Activated T-helper 9 cell treated with anti-CD3 and anti-CD28 coated beads, Interleukin-2, amount 50 U/mL, for 16 hours (primary cell): ENCODE results near the gene PLA2G12A.
"Not testable (repeated sequence)": the region's sequence is repeated elsewhere in the genome, so short reads cannot be mapped to it uniquely, and the experiment has no call there.

Experiments used
- DNase-seq: peaks from one replicate; pipeline ENCODE4 v3.0.0-alpha.2; 2020; ENCODE audit warnings: low read depth

PLA2G12A gene

DNA sequence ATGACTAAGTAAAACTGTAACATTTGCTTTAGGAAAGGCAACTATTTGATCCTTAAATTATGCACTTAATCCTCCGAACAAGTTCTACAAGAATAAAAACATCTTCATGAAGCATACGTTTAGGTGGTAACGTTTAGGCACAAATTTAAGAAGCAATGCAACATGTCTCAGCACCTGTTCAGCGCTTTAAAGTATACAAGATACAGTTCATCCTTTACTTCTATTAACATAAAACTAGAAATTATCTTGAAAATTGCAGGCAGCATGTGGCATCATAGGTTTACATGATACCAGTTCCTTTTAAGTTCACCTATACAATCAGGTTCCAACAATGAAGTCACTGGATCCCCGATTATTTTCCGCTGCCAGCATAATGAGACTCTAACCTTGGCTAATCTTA lies 1.5 kb downstream of the PLA2G12A start:
- no peak for DNase-seq

DNA sequence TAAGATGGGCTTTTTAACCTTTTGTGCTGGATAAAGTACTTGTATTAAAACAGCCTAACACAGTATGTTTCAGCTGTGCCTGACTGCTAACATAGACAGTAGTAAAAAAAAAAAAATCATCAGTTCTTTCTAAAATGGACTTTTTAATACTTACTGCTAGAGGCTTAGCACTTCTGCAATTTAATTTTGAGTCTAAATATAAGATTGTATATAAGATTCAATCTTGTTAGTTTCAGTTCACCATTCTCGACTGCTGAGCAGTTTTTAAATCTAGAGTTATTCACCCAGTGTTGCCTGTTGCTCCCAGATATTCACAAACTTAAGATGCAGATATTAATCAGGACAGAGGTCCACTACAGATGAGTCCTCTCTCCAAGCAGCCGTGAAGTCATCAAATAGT lies 6.8 kb downstream of the PLA2G12A start:
- no peak for DNase-seq

DNA sequence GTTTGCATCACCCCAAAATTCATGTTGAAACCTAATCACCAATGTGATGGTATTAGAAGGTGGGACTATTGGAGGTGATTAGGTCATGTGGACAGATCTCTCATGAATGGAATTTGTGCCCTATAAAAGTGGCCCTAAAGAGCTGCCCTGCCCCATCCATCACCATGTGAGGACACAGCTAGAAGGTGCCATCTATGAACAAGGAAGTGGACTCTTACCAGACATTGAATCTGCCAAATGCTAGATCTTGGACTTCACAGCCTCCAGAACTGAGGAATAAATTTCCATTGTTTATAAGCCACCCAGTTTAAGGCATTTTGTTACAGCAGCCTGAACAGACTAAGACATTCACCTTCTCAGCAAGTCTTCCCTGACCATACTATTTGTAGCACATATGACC lies 7.5 kb downstream of the PLA2G12A start:
- no peak for DNase-seq

GRCh38 chr4:109721033-109721432 lies 8.8 kb downstream of the PLA2G12A start:
- DNase-seq, result no peak

- DNase-seq, result no peak
These were observed 10.3 kb downstream of the PLA2G12A start for GRCh38 chr4:109719604-109720003.

DNA sequence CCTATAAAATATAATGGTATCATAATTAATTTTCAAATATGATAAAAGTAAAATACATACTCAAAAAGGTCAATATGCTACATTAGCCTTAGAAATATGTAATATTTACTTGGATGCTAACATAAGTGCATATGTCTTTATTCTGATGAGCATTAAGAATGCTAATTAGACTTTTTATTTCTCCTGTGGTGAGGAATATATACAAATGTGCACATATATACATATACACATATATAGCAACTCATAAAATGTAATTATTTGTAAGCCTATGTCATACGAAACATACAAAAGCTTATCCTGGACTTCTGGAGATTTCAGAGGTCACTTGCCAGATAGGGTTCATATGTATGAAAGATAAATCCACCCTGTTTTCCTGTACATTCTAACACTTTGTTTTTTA lies 11.1 kb downstream of the PLA2G12A start:
- no peak for DNase-seq

- no peak for DNase-seq
These were observed 16.4 kb downstream of the PLA2G12A start for GRCh38 chr4:109713500-109713899.

GRCh38 chr4:109708990-109709389 lies 20.9 kb downstream of the PLA2G12A start:
- no peak for DNase-seq

DNA sequence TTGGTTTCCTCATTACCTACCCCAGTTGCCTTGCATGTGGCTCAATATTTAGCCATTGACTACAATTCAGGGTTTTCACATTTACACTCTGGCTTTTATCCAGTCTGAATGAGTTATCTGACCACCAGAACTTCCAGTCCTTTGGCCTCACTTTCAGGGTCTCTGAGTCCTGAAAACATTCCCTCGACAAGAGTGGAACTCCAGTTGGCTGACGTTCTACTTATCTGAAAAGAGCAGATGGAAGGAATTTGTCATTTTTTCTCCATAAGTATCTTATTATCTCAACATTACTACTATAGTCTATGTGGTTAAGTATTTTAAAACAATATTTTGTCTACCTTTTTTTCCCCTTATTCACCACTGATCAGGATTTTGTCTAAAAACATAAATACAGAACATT lies 21.4 kb downstream of the PLA2G12A start:
- no peak for DNase-seq

- no peak for DNase-seq
These were observed 26.1 kb downstream of the PLA2G12A start for GRCh38 chr4:109703664-109704361.

- peak; percentile 61 for DNase-seq
These were observed 26.8 kb downstream of the PLA2G12A start, which contains the start of gene CASP6 for GRCh38 chr4:109702950-109703663. Gene CASP6, minus strand, starts transcription at chr4:109703445. Its CDS starts 50 bp downstream, at chr4:109703395.

DNA sequence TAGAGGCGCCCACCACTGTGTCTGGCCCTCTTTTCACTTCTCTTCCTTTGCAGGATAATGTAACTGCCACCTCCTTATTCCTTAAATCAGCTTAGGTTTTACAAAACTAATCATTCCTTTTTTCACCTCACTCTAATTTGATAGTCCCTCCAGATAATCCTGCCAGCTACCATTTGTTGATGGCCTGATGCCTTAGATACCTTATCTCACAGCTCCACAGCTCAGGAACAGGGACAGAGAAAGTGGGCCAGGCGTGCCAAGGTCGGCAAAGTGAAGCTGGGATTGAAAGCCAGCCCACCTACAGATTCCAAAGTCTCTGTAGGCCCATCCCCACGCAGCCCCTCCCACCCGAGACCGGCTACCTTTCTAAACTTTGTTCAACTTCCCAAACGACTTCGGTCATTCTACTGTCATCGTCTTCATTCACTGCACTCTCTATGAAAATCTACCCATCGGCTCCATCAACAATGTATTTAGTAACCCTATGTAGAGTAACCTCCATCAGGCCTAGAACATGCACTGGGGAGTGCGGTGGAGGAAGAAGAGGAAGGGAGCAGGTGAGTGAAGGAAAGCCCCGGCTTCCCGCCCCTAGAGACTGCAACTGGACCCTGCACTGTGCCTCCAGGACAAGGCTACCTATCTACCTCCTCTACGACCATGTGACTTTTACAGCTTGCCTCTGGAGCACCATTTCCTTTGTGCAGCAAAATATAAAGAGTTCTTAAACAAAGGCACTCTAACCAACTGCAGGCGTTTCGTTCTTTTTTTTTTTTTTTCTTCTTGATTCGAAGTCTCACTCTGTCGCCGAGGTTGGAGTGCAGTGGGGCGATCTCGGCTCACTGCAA lies 28.1 kb downstream of the PLA2G12A start:
- no peak for DNase-seq

DNA sequence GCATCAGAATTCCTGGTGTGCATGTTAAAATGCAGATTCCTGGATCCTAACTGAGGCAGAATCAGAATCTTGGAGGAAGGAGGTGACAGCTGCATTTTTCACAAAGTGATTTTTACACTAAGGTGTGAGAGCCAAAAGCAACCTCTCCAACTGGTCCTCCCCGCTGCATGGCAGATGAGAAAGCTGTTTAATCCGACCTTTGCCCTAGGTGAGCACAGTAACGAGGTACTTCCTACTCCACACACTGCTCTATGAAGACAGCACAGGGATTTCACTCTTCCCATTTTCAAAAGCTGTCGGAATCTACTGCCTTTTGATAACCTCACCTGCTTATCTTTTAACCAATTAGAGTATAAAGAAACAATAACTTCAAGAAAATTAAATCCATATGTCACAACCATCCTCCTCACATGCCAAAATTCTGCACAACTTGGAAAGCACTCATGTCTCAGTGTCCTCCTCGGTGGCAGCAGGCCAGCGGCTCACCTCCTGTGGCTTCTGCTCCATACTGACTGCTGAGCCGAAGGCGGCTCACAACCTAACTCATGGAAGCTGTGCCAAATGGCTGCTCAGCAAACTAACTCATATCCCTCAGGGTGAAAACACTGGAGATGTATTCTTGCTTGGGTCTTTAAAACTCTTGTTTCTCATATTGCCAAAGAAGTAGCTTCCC lies 30.2 kb downstream of the PLA2G12A start:
- no peak for DNase-seq

DNA sequence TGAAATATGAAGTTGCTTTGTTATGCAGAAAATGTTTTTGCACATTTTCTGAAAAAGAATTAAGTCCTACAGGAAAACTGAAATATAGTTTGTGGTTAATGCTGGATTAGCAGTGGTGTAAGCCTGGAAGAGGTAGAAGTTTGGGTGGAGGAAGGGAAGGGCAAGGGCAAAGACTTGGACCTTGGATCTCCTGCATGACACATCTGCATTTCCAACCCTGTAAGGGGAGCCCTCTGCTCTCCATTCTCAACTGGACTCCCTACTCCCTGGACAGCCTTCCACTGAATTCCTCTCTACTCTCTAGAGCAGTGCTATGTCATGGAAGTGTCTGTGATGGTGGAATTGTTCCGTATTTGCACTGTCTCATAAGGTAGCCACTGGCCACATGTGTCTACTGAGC lies 31.2 kb downstream of the PLA2G12A start:
- no peak for DNase-seq

DNA sequence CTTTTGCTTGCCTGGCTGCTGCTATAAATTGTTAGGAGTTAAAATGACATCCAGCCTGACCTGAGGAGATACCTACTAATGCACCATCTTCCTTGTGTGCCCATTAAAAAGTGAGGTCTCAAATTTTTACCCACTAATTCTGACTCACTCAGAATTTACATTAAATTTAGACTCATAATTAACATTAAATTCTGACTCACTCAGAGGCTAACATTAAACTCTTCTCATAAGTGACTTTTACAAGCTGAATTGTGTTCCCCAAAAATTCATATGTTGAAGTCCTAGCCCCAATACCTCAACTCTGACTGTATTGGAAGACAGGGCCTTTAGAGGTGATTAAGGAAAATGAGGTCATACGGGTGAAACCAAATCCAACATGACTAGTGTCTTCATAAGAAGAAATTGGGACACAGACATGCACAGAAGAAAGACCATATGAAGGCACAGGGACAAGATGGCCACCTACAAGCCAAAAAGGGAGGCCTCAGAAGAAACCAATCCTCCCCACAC lies 38.4 kb downstream of the PLA2G12A start:
- no peak for DNase-seq

GRCh38 chr4:109690690-109691410 lies 39.0 kb downstream of the PLA2G12A start:
- no peak for DNase-seq

DNA sequence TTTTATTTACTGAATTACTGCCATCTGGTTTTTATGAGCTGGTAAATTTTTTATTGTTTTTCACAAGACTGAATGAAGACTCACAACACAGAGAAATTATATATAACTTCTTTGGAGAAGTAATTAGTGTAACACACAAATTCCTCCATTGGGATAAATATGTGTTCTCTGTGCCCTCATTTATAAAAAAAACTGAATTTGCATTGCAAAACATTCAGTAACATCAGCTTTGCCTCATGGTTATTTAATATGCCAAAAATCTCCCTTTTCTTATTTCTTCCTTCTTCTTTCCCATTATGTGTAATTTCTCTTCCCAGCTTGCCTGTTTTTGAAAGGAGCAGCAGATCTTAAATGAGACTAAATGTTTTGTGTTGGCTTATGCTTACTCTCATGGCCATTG lies 45.1 kb downstream of the PLA2G12A start:
- DNase-seq, result no peak

GRCh38 chr4:109683621-109684253 lies 46.1 kb downstream of the PLA2G12A start:
- no peak for DNase-seq

GRCh38 chr4:109682875-109683274 lies 47.0 kb downstream of the PLA2G12A start:
- DNase-seq, result no peak

DNA sequence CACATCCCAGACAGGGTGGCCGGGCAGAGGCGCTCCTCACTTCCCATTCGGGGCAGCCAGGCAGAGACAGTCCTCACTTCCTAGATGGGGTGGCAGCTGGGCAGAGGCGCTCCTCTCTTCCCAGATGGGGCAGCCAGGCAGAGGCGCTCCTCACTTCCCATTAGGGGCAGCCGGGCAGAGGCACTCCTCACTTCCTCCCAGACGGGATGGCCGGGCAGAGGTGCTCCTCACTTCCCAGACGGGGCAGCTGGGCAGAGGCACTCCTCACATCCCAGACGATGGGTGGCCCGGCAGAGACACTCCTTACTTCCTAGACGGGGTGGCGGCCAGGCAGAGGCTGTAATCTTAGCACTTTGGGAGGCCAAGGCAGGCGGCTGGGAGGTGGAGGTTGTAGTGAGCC lies 50.9 kb downstream of the PLA2G12A start:
- not testable (repeated sequence) for DNase-seq

DNA sequence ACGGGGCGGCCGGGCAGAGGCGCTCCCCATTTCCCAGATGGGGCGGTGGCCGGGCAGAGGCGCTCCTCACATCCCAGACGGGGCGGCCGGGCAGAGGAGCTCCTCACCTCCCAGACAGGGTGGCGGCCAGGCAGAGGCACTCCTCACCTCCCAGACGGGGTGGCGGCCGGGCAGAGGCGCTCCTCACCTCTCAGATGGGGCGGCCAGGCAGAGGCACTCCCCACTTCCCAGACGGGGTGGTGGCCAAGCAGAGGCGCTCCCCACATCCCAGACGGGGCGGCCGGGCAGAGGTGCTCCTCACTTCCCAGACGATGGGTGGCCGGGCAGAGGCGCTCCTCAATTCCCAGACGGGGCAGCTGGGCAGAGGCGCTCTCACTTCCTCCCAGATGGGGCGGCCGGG lies 51.4 kb downstream of the PLA2G12A start:
- not testable (repeated sequence) for DNase-seq
